OCI-LY7 (cell line): ENCODE results near the gene GNAS-AS1. TPM values are rescaled to one million over a fixed set of nuclear protein-coding genes. Genes with fewer than 3 reads are reported as not detected.

Source experiments
- Bru-seq: library from RNA; stranded (reverse); fragments of 400-500 nt; gene quantifications from one replicate; lab custom pipeline; 2021; lab: Mats Ljungman, UMichigan
- BruChase-seq, 2 experiments: library from RNA; stranded (reverse); fragments of 400-500 nt; gene quantifications; one replicate each; lab custom pipeline; 2021; lab: Mats Ljungman, UMichigan
- BruUV-seq: library from RNA; stranded (reverse); fragments of 400-500 nt; replicated peaks from 2 replicates; lab custom pipeline; 2021; lab: Mats Ljungman, UMichigan
- CTCF ChIA-PET: fragments of 300-600 bp; sonication (Branson Sonifier 250); formaldehyde crosslinking; loops from one replicate; lab custom pipeline; 2022; ENCODE audit warnings: antibody characterized with exemption; ENCODE audit not compliant: unreplicated experiment; lab: Charles Lee
- POLR2A ChIA-PET: fragments of 300-600 bp; sonication (Branson Sonifier 250); formaldehyde crosslinking; loops from one replicate; lab custom pipeline; 2022; ENCODE audit warnings: antibody characterized with exemption; lab: Charles Lee
- DNase-seq: peaks from one replicate; pipeline ENCODE4 v3.0.0-alpha.2; 2015; ENCODE audit warnings: low spot score
- H2AFZ ChIP-seq: fragments of 200-600 bp; sonication (generic), shearing (Covaris generic); 2 replicates; pipeline ENCODE4 v1.6.1; 2014; ENCODE audit warnings: mild to moderate bottlenecking, antibody characterized with exemption, low read length, moderate library complexity
- H3K27ac ChIP-seq: fragments of 200-600 bp; sonication (generic); 2 replicates; pipeline ENCODE4 v1.5.1; 2014; ENCODE audit warnings: mixed run types, low read depth, mild to moderate bottlenecking, moderate library complexity, low read length, inconsistent platforms; ENCODE audit not compliant: poor library complexity, severe bottlenecking
- H3K36me3 ChIP-seq: fragments of 200-600 bp; sonication (generic); 2 replicates; pipeline ENCODE4 v1.6.1; 2014; ENCODE audit warnings: mild to moderate bottlenecking, antibody characterized with exemption, low read length, moderate library complexity, mixed read lengths; ENCODE audit not compliant: insufficient read depth
- H3K4me1 ChIP-seq: fragments of 200-600 bp; sonication (generic); 2 replicates; pipeline ENCODE4 v1.5.1; 2014; ENCODE audit warnings: mild to moderate bottlenecking, low read length; ENCODE audit not compliant: insufficient read depth, poor library complexity, severe bottlenecking
- H3K4me2 ChIP-seq: fragments of 200-600 bp; sonication (generic); 2 replicates; pipeline ENCODE4 v1.6.1; 2014; ENCODE audit warnings: mild to moderate bottlenecking, low read length
- H3K4me3 ChIP-seq: fragments of 200-600 bp; sonication (generic); 2 replicates; pipeline ENCODE4 v1.5.1; 2014; ENCODE audit warnings: mild to moderate bottlenecking, low read depth, low read length; ENCODE audit not compliant: poor library complexity, severe bottlenecking
- H3K79me2 ChIP-seq: fragments of 200-600 bp; sonication (generic); 2 replicates; pipeline ENCODE4 v1.6.1; 2016; ENCODE audit warnings: low read depth, mild to moderate bottlenecking, low read length, moderate library complexity, mixed read lengths; ENCODE audit not compliant: insufficient read depth
- H3K9me2 ChIP-seq: fragments of 200-600 bp; sonication (generic); 2 replicates; pipeline ENCODE4 v1.6.1; 2016; ENCODE audit warnings: mild to moderate bottlenecking, low read length, mixed read lengths; ENCODE audit not compliant: insufficient read depth
- H3K9me3 ChIP-seq: fragments of 200-600 bp; sonication (generic); 2 replicates; pipeline ENCODE4 v1.6.1; 2014; ENCODE audit warnings: mild to moderate bottlenecking, mixed run types, low read length, mixed read lengths
- H4K20me1 ChIP-seq: fragments of 200-600 bp; sonication (generic); 2 replicates; pipeline ENCODE4 v1.6.1; 2014; ENCODE audit warnings: mild to moderate bottlenecking, antibody characterized with exemption, low read length, moderate library complexity, mixed read lengths; ENCODE audit not compliant: insufficient read depth
- EZH2phosphoT487 ChIP-seq: fragments of 200-600 bp; sonication (generic); IDR thresholded peaks from 2 replicates; pipeline ENCODE4 v1.6.1; 2018; ENCODE audit warnings: low read depth, borderline replicate concordance, mild to moderate bottlenecking, mixed run types, antibody characterized with exemption, low read length, moderate library complexity, mixed read lengths
- intact Hi-C: fragments of 100-400 bp; cut with micrococcal nuclease; formaldehyde crosslinking; loops from one replicate; pipeline ENCODE4 v1.10.0; 2022; ENCODE audit not compliant: unreplicated experiment
- long read RNA-seq: library from polyadenylated mRNA; stranded (forward); transcript quantifications from one replicate; pipeline ENCODE4 v2.0.0, GENCODE V29; 2022
- total RNA-seq, 2 experiments: library from RNA; depleted of rRNA in 1 of 2; stranded (reverse); fragments of >200 nt in 1 of 2; shearing (Covaris generic) in 1 of 2; gene quantifications; 2 replicates each; pipeline ENCODE4 v1.2.3, GENCODE V29; 2014 to 2022
- TF ChIP-seq, protein P1 (sequence below): fragments of 200-600 bp; sonication (generic); conservative IDR thresholded peaks from 2 replicates; pipeline ENCODE4 v1.5.1; 2014; ENCODE audit warnings: mild to moderate bottlenecking, antibody characterized with exemption, low read length, moderate library complexity, mixed read lengths

The GNAS-AS1 gene
- 6.5 and 7.7 TPM in 2 replicates for total RNA-seq (2014; rRNA removed; shearing (Covaris generic))
- total RNA-seq (2022) = 11.6 and 11.7 TPM in 2 replicates
- Bru-seq, nascent RNA = percentile 68 among the genes with signal in this experiment
- percentile 86 among the genes with signal in this experiment for BruChase-seq, experiment 1, labeled RNA remaining after a 6-hour chase
- percentile 84 among the genes with signal in this experiment for BruChase-seq, experiment 2, labeled RNA remaining after a 2-hour chase
- long read RNA-seq, partial matches to known transcripts = 0 of 8 reads
- long read RNA-seq, other reads (novel, unspliced or antisense) = 8 of 8 reads

DNA sequence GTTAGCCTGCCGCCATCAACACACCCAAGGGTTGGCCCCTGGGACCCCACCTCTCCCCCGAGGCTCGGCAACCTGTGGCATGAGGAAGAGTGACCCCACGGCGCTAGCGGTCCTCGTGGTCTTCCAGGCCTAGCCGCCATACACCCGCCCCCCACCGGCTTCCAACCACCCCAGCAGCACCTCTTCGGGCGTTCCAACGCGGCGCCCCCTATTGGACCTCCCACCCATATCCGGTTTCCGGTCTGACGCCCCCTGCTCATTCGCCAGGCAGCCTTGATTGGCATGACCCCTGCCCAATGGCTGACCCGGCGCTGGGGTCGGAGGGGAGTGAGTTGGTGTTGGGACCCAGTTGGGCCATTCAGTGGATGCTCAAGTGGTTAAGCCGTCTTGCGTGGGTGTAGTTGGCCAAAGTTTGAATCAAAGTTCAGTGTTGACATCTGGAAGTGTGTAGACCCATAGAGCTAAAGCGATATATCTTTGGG, at the start of gene GNAS-AS1:
Gene GNAS-AS1, minus strand, starts transcription at position 210 of the 482 bp plus-strand sequence.
- Histone ChIP-seq H3K27ac (no peak within 1 kb of the TSS), H2AFZ (peak within 1 kb of the TSS; percentile 63; the same call in 1 of the 2 replicates), H3K9me3 (no peaks in the 10 kb centered on the region), H3K4me1 (peaks cover 5% of the 10 kb centered on the region), H3K79me2 (peaks cover 19% of the 10 kb centered on the region; the same call in 1 of the 2 replicates), H4K20me1 (no peaks in the 10 kb centered on the region), H3K4me3 (peak within 1 kb of the TSS; percentile 78), H3K4me2 (peak within 1 kb of the TSS; percentile 73), H3K9me2 (no peaks in the 10 kb centered on the region), H3K36me3 (peaks cover 8% of the 10 kb centered on the region; the same call in 1 of the 2 replicates)
- CTCF ChIA-PET = no interaction called here
- intact Hi-C loops = no loop called here
- no TSS peak for BruUV-seq
- TF ChIP-seq, protein P1, sequence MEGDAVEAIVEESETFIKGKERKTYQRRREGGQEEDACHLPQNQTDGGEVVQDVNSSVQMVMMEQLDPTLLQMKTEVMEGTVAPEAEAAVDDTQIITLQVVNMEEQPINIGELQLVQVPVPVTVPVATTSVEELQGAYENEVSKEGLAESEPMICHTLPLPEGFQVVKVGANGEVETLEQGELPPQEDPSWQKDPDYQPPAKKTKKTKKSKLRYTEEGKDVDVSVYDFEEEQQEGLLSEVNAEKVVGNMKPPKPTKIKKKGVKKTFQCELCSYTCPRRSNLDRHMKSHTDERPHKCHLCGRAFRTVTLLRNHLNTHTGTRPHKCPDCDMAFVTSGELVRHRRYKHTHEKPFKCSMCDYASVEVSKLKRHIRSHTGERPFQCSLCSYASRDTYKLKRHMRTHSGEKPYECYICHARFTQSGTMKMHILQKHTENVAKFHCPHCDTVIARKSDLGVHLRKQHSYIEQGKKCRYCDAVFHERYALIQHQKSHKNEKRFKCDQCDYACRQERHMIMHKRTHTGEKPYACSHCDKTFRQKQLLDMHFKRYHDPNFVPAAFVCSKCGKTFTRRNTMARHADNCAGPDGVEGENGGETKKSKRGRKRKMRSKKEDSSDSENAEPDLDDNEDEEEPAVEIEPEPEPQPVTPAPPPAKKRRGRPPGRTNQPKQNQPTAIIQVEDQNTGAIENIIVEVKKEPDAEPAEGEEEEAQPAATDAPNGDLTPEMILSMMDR = peak; percentile 43; the same call in 1 of the 2 replicates
- no peak for TF ChIP-seq EZH2phosphoT487
- DNase-seq = peak; percentile 90
- POLR2A ChIA-PET = no interaction called here

DNA sequence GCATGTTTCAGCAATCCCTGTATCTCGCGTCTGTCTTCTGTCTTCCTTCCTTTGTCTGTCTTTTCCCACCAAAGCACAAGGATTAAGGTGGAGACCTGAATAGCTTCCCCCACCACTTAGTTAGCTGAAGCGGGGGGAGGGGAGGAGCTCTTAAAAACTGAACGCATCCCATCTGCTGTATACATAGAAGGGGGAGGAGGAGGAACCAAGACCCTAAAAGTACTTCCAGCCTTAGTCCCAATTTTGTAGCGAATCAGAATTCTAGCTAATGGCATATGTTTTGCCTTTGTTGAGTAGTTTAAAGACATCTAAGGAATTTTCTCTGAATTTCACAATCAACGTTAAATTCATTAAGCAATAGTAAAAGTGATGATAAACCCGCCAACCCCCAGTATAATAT, 49.7 kb upstream of the GNAS-AS1 start:
- TF ChIP-seq, protein P1 = no peak
- no peak for TF ChIP-seq EZH2phosphoT487
- peaks cover 96% of the 10 kb centered on the region for H3K79me2 ChIP-seq
- H3K27ac ChIP-seq = no peak overlapping the region
- H3K4me3 ChIP-seq = no peak overlapping the region
- no peaks in the 10 kb centered on the region for H3K9me2 ChIP-seq
- intact Hi-C loops = no loop called here
- no peak for DNase-seq
- H3K36me3 ChIP-seq = peaks cover 99% of the 10 kb centered on the region
- peaks cover 13% of the 10 kb centered on the region for H4K20me1 ChIP-seq
- peaks cover 7% of the 10 kb centered on the region for H3K4me1 ChIP-seq
- ChIA-PET CTCF (no interaction called here), POLR2A (interaction anchor here (0.6 to 0.7 kb wide), 3 partner anchors 38 to 591 kb away, joined by 3 to 5 read pairs (median 3); no protein-coding TSS in a partner anchor)
- H3K9me3 ChIP-seq = no peaks in the 10 kb centered on the region
- BruUV-seq = TSS peak; percentile 2
- H3K4me2 ChIP-seq = no peak overlapping the region
- no peak overlapping the region for H2AFZ ChIP-seq

GRCh38 chr20:58899512-58899911, 48.8 kb upstream of the GNAS-AS1 start:
- Histone ChIP-seq H3K4me3 (no peak overlapping the region), H3K79me2 (peaks cover 97% of the 10 kb centered on the region), H3K4me2 (no peak overlapping the region), H3K9me2 (no peaks in the 10 kb centered on the region), H4K20me1 (peaks cover 22% of the 10 kb centered on the region), H2AFZ (no peak overlapping the region), H3K27ac (no peak overlapping the region), H3K9me3 (no peaks in the 10 kb centered on the region), H3K4me1 (peaks cover 14% of the 10 kb centered on the region), H3K36me3 (peaks cover 98% of the 10 kb centered on the region)
- TF ChIP-seq EZH2phosphoT487 = no peak
- TF ChIP-seq, protein P1 = no peak
- DNase-seq = no peak
- ChIA-PET CTCF (no interaction called here), POLR2A (no interaction called here)
- intact Hi-C loops = no loop called here
- no TSS peak for BruUV-seq
